HG02571 (cell line): ENCODE measurements around the gene SIL1.

ENCODE experiments used
- ATAC-seq: cut with Tn5 transposase; IDR thresholded peaks from one replicate; pipeline ENCODE4 v1.9.1; 2021; ENCODE audit warnings: mild to moderate bottlenecking, moderate library complexity; ENCODE audit not compliant: unreplicated experiment

SIL1 gene

DNA sequence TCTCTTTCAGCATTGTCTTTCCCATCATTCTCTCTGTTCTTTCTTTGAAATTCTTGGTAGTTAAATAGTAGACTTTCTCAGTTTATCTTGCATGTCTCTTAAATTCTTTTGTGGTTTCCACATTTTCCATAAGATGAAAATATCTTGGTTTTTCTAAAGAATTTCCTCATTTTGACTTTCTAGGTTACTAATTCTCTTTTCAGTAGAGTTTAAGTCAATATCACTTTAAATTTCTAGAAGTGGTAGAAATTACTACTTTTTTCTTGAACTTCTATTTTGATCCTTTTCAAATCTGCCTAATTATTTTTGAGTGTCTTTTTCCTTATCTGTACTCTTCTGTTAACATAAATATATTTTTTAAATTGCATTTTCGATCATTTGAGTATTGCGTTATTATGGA lies 299.4 kb downstream of the SIL1 start:
- no peak for ATAC-seq

DNA sequence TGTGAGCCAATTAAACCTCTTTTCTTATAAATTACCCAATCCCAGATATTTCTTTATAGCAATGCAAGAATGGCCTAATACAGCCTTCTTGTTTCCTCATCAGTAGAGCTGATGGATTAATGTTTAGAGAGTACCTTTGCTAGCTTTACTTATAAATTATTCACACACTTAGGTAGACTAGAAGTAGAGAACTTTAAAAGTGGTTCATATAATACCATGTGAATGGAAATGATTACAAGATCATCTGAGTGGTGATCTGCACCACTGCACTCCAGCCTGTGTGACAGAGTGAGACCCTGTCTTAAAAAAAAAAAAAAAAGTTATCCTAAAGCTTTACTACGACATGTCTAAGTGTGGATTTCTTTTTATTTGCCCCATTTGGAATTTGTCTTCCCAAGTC lies 299.9 kb downstream of the SIL1 start:
- no peak for ATAC-seq
